ENCODE results near the gene GSE1.

Gene GSE1

GRCh38 chr16:85612801-85613603 lies at the start of gene GSE1:
GSE1 (plus strand) TSS chr16:85613322; CDS start chr16:85613392, 70 bp downstream.
- peak; percentile 38 to 62 (median 49) for DNase-seq (ENCODE audit: low read depth in 3 of 3)

- DNase-seq (ENCODE audit: low read depth in 3 of 3) = no peak
Observed at GRCh38 chr16:85563515-85564276, 49.4 kb upstream of the GSE1 start.

DNA sequence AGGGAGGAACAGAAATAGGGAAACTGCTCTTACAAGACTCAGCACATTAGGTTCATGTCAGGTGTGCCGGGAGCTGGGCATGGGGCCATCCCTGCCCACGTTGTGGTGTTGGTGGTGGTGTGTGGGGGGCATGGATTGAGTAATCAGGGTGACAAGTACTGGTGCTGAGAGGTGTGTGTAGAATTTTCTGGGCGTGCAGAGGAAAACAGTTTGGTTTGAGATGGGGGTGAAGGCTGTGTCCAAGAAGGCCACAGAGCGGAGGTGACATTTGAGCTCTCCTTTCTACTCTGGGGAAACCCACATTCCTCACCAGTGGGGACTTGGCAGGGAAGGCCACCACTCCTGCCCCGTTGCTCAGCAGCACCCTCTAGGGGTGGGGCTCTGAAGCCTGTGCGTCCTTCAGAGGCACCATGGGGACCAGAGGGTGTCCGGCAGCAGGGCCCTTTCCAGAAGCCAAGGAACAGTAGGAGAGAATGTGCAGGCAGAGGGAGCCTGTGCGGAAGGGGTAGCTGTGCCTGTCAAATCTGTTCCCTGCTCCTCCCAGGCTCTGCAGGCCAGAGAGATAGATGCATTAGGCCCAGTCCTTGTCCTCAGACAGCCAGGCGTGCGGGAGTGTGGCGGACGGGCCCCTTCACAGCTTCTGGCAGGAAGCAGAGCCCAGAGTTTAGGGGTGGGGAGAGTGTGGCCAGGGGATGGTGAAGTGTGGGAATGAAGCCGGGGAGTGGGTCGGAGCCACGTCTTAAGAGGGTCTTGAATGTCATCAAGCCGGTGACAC lies 48.7 kb upstream of the GSE1 start:
- DNase-seq (ENCODE audit: low read depth in 3 of 3) = no peak

DNA sequence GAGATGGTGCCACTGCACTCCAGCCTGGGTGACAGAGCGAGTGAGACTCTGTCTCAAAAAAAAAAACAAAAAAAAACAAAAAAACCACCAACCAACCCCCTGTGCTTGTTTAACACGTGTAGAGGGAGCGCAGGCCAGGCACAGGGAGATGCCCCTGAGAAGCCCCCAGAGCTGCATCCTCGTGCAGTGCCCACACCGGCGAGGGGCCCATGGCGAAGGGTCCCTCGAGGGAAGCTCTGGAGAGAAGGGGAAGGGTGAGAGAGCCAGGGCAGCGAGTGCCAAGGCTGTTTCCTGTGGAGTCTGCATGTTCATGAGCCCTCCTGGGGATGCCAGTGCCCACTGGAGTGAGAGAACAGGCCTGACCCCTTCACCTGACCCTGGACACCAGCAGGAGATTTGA lies 47.8 kb upstream of the GSE1 start:
- no peak for DNase-seq (ENCODE audit: low read depth in 3 of 3)

DNA sequence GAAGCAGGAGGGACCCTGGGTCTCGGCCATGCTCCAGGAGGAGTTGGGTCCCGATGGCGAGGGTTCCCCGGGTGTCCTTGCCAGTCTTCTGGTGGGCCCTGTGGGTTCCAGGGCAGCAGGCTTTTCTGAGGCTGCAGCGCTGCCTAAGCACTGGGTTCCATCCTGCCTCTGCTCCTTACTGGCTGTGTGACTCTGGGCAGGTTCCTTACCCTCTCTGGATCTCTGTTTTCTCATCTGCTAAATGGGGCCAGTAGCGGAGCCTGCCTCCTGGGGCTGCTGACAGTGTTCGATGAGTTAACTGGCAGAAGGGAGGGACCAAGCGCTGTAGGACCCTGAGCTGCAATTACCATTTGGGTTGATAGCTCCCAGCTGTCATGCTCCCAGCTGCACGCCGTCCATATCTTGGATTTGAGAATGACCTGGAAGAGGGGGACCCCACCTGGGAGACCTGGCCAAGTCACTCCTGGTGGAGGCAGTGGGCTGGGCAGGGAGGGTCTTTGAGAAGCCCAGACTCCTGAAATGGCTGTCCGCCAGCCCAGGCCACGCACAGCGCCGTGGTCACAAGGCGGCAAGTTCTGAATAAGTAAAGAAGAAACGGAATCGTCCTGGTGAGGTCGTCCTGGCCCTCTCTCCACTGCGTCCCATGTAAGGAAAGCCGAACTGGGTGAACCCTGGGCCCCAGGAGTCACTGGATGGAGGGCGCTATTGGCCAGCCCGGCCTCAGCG lies 47.2 kb upstream of the GSE1 start:
- no peak for DNase-seq (ENCODE audit: low read depth in 3 of 3)

GRCh38 chr16:85566561-85567100 lies 46.5 kb upstream of the GSE1 start:
- DNase-seq (ENCODE audit: low read depth in 3 of 3) = no peak

DNA sequence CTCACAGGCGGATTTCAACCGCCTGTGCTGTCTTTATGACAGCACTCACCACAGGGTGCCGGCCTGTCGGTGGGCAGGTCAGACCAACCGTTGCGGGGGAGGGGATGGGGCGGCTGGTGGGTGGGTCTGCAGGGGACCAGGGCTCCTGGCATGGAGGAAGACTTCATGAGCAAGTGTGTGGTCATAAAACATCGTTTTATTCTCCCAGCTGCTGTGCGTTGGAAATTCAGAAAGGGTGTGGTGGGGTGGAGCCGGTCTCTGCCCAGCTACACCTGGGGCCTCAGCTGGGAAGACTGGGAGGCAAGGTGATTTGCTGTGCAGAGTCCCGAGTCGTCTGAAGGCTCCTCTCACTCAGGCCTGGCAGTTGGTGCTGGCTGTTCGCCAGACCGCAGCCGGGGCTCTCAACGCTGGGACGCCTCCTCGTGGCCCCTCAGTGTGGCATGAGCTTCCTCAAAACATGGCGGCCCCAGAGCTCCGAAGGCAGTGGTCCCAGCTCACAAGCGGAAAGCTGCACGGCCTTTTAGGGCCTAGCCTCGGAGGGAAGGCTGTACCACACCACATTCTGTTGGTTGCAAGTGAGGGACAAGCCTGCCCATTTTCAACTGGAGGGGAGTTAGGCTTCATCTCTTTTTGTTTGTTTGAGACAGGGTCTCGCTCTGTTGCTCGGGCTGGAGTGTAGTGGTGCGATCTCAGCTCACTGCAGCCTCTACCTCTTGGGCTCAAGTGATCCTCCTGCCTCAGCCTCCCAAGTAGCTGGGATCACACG lies 45.8 kb upstream of the GSE1 start:
- DNase-seq (ENCODE audit: low read depth in 3 of 3) = no peak

- DNase-seq (ENCODE audit: low read depth in 3 of 3) = no peak
Observed at GRCh38 chr16:85567935-85568334, 45.2 kb upstream of the GSE1 start.

DNA sequence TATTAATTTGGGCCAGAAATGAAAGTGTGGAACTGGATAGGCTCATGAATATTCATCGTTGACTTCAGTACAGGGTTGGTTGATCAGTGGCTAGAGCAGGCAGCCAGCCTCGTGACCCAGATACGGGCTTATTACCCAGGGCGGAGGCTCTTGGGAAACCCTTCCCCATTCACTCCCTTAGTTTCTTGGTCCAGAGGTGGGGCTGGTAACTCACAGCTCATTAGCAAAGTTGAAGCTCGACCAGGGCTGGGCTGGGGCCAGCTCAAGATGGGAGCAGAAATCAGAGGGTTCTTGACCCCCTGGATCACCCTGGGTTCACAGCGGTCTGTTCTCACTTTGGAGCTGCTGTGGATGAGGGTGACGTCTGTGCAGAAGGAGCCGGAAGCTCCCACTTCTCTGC lies 44.6 kb upstream of the GSE1 start:
- DNase-seq (ENCODE audit: low read depth in 3 of 3) = no peak

DNA sequence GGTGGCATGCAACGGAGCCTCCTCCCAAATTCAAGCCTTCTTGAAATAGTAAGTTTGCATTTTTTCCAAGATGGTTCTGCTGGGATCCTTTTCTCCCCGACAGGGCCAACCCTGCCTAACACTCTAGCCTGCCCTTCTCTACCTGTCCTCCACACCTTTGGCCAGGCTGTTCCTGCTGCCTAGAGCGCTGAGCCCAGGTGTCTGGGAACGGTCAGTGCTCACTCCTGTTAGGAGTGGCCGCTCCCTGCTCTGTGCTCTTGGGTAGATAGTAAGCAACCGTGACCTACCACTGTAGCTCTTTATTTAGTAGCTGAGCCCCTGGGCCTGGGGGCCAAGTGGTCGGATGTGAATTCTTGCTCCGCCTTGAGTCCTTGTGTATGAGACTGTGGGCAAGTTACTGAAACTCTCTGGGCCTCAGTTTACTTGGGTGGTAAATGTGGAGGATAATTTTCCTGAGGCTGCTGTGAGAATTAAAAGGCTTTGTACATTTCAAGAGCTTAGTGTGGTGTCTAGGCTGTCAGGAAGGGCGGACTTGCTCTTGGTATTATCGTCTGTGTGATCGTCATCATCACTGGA lies 44.0 kb upstream of the GSE1 start:
- DNase-seq (ENCODE audit: low read depth in 3 of 3) = no peak

DNA sequence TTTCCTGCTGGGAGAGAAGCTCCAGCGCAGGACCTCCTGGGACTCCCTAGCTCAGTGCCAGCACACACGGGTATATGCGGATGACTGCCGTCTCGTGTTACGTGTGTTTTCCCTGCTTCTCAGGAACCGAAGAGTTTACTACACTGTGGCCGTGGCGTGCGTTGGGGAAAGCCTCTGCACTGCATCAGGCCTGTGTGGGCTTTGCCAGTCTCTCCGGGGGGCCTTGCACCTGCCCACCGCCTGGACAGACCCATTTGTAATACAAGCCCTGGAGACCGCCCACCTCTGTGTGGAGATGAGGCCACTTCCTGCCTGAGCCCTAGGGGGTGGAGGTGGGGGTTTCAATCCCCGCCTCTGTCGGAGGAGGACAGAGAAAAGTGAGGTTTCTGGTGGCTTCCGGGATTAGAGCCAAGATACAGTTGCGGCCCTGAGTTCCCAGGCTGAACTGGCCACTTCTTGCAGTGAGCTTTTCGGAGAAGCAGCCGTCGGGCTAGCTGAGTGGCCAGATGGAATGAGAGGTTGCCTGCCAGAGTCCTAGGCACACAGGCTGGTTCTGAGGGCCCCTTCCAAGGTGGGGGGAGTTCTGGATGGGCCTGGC lies 43.4 kb upstream of the GSE1 start:
- no peak for DNase-seq (ENCODE audit: low read depth in 3 of 3)

GRCh38 chr16:85570213-85570734 lies 42.8 kb upstream of the GSE1 start:
- no peak for DNase-seq (ENCODE audit: low read depth in 3 of 3)

- DNase-seq (ENCODE audit: low read depth in 3 of 3) = no peak
Observed at GRCh38 chr16:85570735-85571562, 42.2 kb upstream of the GSE1 start.

DNA sequence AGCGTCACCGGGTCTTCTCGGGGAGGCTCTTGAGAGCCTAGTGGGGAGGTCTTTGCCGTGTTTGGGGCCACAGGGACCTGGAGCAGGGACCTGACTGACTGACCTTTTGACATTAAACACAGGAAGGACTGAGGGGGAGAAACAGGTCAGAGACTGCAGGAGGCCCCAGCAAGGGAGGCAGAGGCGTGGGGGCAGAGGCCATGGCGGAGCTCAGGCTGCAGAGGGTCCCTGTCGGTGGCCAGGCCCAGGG lies 41.6 kb upstream of the GSE1 start:
- DNase-seq (ENCODE audit: low read depth in 3 of 3) = no peak

- no peak for DNase-seq (ENCODE audit: low read depth in 3 of 3)
Observed at GRCh38 chr16:85571813-85572619, 41.1 kb upstream of the GSE1 start.

- DNase-seq (ENCODE audit: low read depth in 3 of 3) = no peak
Observed at GRCh38 chr16:85573045-85573695, 40.0 kb upstream of the GSE1 start.

Data from stimulated activated CD4-positive, alpha-beta T cell treated with anti-CD3 and anti-CD28 coated beads, TNF-alpha, amount 100 ng/mL, for 48 hours (primary cell).